SK-N-SH (cell line): ENCODE results near the gene SKP2. TPM values are rescaled to one million over a fixed set of nuclear protein-coding genes. Genes with fewer than 3 reads are reported as not detected.

Source experiments
- CTCF ChIA-PET: fragments of 300-600, 350-600 bp; formaldehyde crosslinking; extraction: SDS; loops from one replicate; lab custom pipeline; 2021; lab: Yijun Ruan, JAX
- POLR2A ChIA-PET: fragments of 350-600 bp; sonication (Branson Sonifier 250); formaldehyde crosslinking; extraction: SDS; loops from one replicate; lab custom pipeline; 2020; ENCODE audit warnings: antibody characterized with exemption, inconsistent platforms; lab: Yijun Ruan, JAX
- DNase-seq: peaks from one replicate; pipeline ENCODE4 v3.0.0; 2012
- H2AFZ ChIP-seq: fragments of 200-600 bp; sonication (generic); 2 replicates; pipeline ENCODE4 v1.8.1; 2016; ENCODE audit warnings: antibody characterized with exemption, mild to moderate bottlenecking, low read depth
- H3F3A ChIP-seq: fragments of 200-600 bp; sonication (generic); replicated peaks from 2 replicates; pipeline ENCODE3; 2016; ENCODE audit warnings: antibody characterized with exemption, mild to moderate bottlenecking; ENCODE audit not compliant: insufficient read depth
- H3K27ac ChIP-seq, 2 experiments: fragments of 200-500 bp in 1 of 2; fragments of 200-600 bp in 1 of 2; sonication (Bioruptor generic) in 1 of 2; sonication (generic), shearing (Covaris generic) in 1 of 2; 2 replicates each; pipeline versions ENCODE4 v1.5.1 to v1.6.1; 2014 to 2016; ENCODE audit warnings: low read depth in 2 of 2, inconsistent platforms in 1 of 2, low read length in 1 of 2, mild to moderate bottlenecking in 1 of 2, mixed read lengths in 1 of 2
- H3K27me3 ChIP-seq: fragments of 200-600 bp; sonication (generic), shearing (Covaris generic); 2 replicates; pipeline ENCODE4 v1.6.1; 2016; ENCODE audit warnings: mixed run types; ENCODE audit not compliant: insufficient read depth
- H3K36me3 ChIP-seq, 2 experiments: fragments of 200-500 bp in 1 of 2; fragments of 200-600 bp in 1 of 2; sonication (Bioruptor generic) in 1 of 2; sonication (generic) in 1 of 2; replicated peaks in 1 of 2; 2 replicates each; pipeline versions ENCODE3 to v1.5.1; 2014 to 2016; ENCODE audit warnings: low read length in 1 of 2, mild to moderate bottlenecking in 1 of 2; ENCODE audit not compliant: insufficient read depth in 2 of 2, control insufficient read depth in 1 of 2
- H3K4me1 ChIP-seq, 2 experiments: fragments of 200-500 bp in 1 of 2; fragments of 200-600 bp in 1 of 2; sonication (Bioruptor generic) in 1 of 2; sonication (generic), shearing (Covaris generic) in 1 of 2; 2 replicates each; pipeline versions ENCODE4 v1.5.1 to v1.6.1; 2014 to 2016; ENCODE audit warnings: low read depth in 1 of 2, low read length in 1 of 2, mixed run types in 1 of 2; ENCODE audit not compliant: insufficient read depth in 2 of 2, control insufficient read depth in 1 of 2
- H3K4me2 ChIP-seq: fragments of 200-600 bp; sonication (generic), shearing (Covaris generic); 2 replicates; pipeline ENCODE4 v1.6.1; 2017; ENCODE audit warnings: mixed run types
- H3K4me3 ChIP-seq, 2 experiments: fragments of 200-500 bp in 1 of 2; fragments of 200-600 bp in 1 of 2; sonication (Bioruptor generic) in 1 of 2; sonication (generic), shearing (Covaris generic) in 1 of 2; 2 replicates each; pipeline versions ENCODE4 v1.5.1 to v1.8.1; 2014 to 2016; ENCODE audit warnings: low read depth in 2 of 2, inconsistent platforms in 1 of 2, low read length in 1 of 2, mild to moderate bottlenecking in 1 of 2, mixed read lengths in 1 of 2, moderate library complexity in 1 of 2
- H3K79me2 ChIP-seq: fragments of 200-600 bp; sonication (generic); 2 replicates; pipeline ENCODE4 v1.8.1; 2017; ENCODE audit warnings: mild to moderate bottlenecking; ENCODE audit not compliant: insufficient read depth
- H3K9ac ChIP-seq: fragments of 200-600 bp; sonication (generic); 2 replicates; pipeline ENCODE4 v1.6.1; 2017; ENCODE audit warnings: mixed run types
- H3K9me2 ChIP-seq: fragments of 200-600 bp; sonication (generic); 2 replicates; pipeline ENCODE4 v1.6.1; 2017; ENCODE audit warnings: mixed run types
- H3K9me3 ChIP-seq: fragments of 200-600 bp; sonication (generic); 2 replicates; pipeline ENCODE4 v1.6.1; 2017; ENCODE audit warnings: mixed run types, mild to moderate bottlenecking, moderate library complexity
- H4K20me1 ChIP-seq: fragments of 200-600 bp; sonication (generic); 2 replicates; pipeline ENCODE4 v1.6.1; 2017; ENCODE audit warnings: mild to moderate bottlenecking, mixed run types; ENCODE audit not compliant: insufficient read depth
- CHD2 ChIP-seq: fragments of 150-350 bp; IDR thresholded peaks from 2 replicates; pipeline ENCODE4 v1.6.1; 2018; ENCODE audit warnings: low read length; ENCODE audit not compliant: partially characterized antibody
- EP300 ChIP-seq, 2 experiments: IDR thresholded peaks; 2 replicates each; pipeline versions ENCODE4 v1.4.0 to v1.6.1; 2012; ENCODE audit warnings: borderline replicate concordance in 1 of 2, low read depth in 1 of 2, low read length in 1 of 2
- EZH2phosphoT487 ChIP-seq: fragments of 200-600 bp; sonication (generic); IDR thresholded peaks from 2 replicates; pipeline ENCODE4 v1.6.1; 2017; ENCODE audit warnings: low read depth, mixed run types, mild to moderate bottlenecking, antibody characterized with exemption, moderate library complexity, borderline replicate concordance
- FOSL2 ChIP-seq: IDR thresholded peaks from 2 replicates; pipeline ENCODE4 v1.4.0; 2012; ENCODE audit warnings: low read depth, mild to moderate bottlenecking, moderate library complexity, borderline replicate concordance
- FOXM1 ChIP-seq: IDR thresholded peaks from 2 replicates; pipeline ENCODE4 v1.4.0; 2012; ENCODE audit warnings: low read depth, mild to moderate bottlenecking
- GABPA ChIP-seq: IDR thresholded peaks from 2 replicates; pipeline ENCODE4 v1.4.0; 2012; ENCODE audit warnings: low read depth, mild to moderate bottlenecking
- JUND ChIP-seq: IDR thresholded peaks from 2 replicates; pipeline ENCODE4 v1.4.0; 2012
- NRF1 ChIP-seq: IDR thresholded peaks from 2 replicates; pipeline ENCODE4 v1.6.1; 2012; ENCODE audit warnings: low read depth, mild to moderate bottlenecking, low read length
- PBX3 ChIP-seq: IDR thresholded peaks from 2 replicates; pipeline ENCODE4; 2012
- POLR2AphosphoS5 ChIP-seq: IDR thresholded peaks from 2 replicates; pipeline ENCODE4 v1.6.1; 2012; ENCODE audit warnings: low read depth, low read length
- RAD21 ChIP-seq: IDR thresholded peaks from 2 replicates; pipeline ENCODE4 v1.6.1; 2012; ENCODE audit warnings: mild to moderate bottlenecking, low read length
- RCOR1 ChIP-seq: fragments of 150-350 bp; IDR thresholded peaks from 2 replicates; pipeline ENCODE4 v1.6.1; 2017; ENCODE audit warnings: antibody characterized with exemption, low read length
- RFX5 ChIP-seq: IDR thresholded peaks from 2 replicates; pipeline ENCODE4 v1.6.1; 2012; ENCODE audit warnings: mild to moderate bottlenecking, improper control_type of control experiment, low read length
- SIN3A ChIP-seq: IDR thresholded peaks from 2 replicates; pipeline ENCODE4 v1.6.1; 2012; ENCODE audit warnings: low read depth, mild to moderate bottlenecking, low read length, moderate library complexity, borderline replicate concordance
- TAF1 ChIP-seq: IDR thresholded peaks from 2 replicates; pipeline ENCODE4 v1.6.1; 2012; ENCODE audit warnings: low read depth, mild to moderate bottlenecking, low read length, moderate library complexity, borderline replicate concordance
- USF1 ChIP-seq: IDR thresholded peaks from 2 replicates; pipeline ENCODE4 v1.4.0; 2012; ENCODE audit warnings: low read depth, borderline replicate concordance
- ZBTB33 ChIP-seq: IDR thresholded peaks from 2 replicates; pipeline ENCODE4 v1.4.0; 2012; ENCODE audit warnings: low read depth, borderline replicate concordance
- WGBS: methylation state at CpG from one replicate; pipeline ENCODE4 v1.1.6; 2017; ENCODE audit warnings: low lambda C conversion rate; 5-methylcytosine and 5-hydroxymethylcytosine counted together
- polyA plus RNA-seq, 3 experiments: library from polyadenylated mRNA; depleted of rRNA; stranded (reverse); fragments of >200 nt; gene quantifications; 2 replicates each; pipeline ENCODE4 v1.2.3, GENCODE V29; 2012

Gene SKP2
- polyA plus RNA-seq, 1 of the 3 experiments (the other 2 are of a cell fraction): 12.4 TPM

GRCh38 chr5:36173426-36173825, 21.5 kb downstream of the SKP2 start:
- Histone ChIP-seq H3K36me3 (peaks cover 44 to 92% of the 10 kb centered on the region in 2 experiments), H3K27ac (no peak overlapping the region), H3K4me3 (no peak overlapping the region), H3K9me2 (no peaks in the 10 kb centered on the region), H3K27me3 (no peaks in the 10 kb centered on the region), H3K9ac (no peak overlapping the region), H3K9me3 (no peaks in the 10 kb centered on the region), H3K4me1 (no peaks in the 10 kb centered on the region; a peak in 1 of 4 replicates), H2AFZ (no peak overlapping the region), H3K4me2 (no peak overlapping the region), H3F3A (no peaks in the 10 kb centered on the region), H3K79me2 (no peaks in the 10 kb centered on the region), H4K20me1 (no peaks in the 10 kb centered on the region)
- DNase-seq: no peak
- POLR2A ChIA-PET: no interaction called here
- TF ChIP-seq ZBTB33 (no peak), RCOR1 (no peak), JUND (no peak), SIN3A (no peak), NRF1 (no peak), POLR2AphosphoS5 (no peak), CHD2 (no peak), FOSL2 (no peak), EZH2phosphoT487 (no peak), RFX5 (no peak), GABPA (no peak), USF1 (no peak), RAD21 (no peak), TAF1 (no peak), EP300 (IDR thresholded peaks at IDR 0.05; ENCODE audit: borderline replicate concordance in 1 of 2, low read depth in 1 of 2, low read length in 1 of 2) (no peak), PBX3 (no peak), FOXM1 (no peak)
- CTCF ChIA-PET: interaction anchor here (1.1 kb wide), 2 partner anchors 78 to 94 kb away, joined by 3 to 5 read pairs; no protein-coding TSS in a partner anchor
- 94% methylated on average over 2 of the region's 2 CpGs for WGBS
